Gastroesophageal sphincter (tissue), 4 donors: ENCODE measurements around the gene EEFSEC. TPM values are rescaled to one million over a fixed set of nuclear protein-coding genes. Genes with fewer than 3 reads are reported as not detected.

Source experiments
- ATAC-seq: fragments of 150-250 bp; one replicate; pipeline ENCODE4 v1.9.1; 2016; ENCODE audit warnings: mild to moderate bottlenecking, moderate library complexity
- H3K27ac ChIP-seq, 4 donors: fragments of 200-600 bp; sonication (generic) in 3 of 4; 1 replicate in 3 of 4; 2 replicates in 1 of 4; pipeline ENCODE4 v1.5.1; 2016 to 2019
- H3K27me3 ChIP-seq: fragments of 200-600 bp; sonication (generic); one replicate; pipeline ENCODE4 v1.5.1; 2019
- H3K36me3 ChIP-seq, 2 donors: fragments of 200-600 bp; sonication (generic); one replicate each; pipeline ENCODE4 v1.5.1; 2019; ENCODE audit warnings: control low read depth in 1 of 2
- H3K4me1 ChIP-seq, 3 donors: fragments of 200-600 bp; sonication (generic); 1 replicate in 2 of 3; 2 replicates in 1 of 3; pipeline ENCODE4 v1.5.1; 2016 to 2019; ENCODE audit warnings: control low read depth in 2 of 3
- H3K4me3 ChIP-seq, 2 donors: fragments of 200-600 bp; sonication (generic); one replicate each; pipeline ENCODE4 v1.5.1; 2019; ENCODE audit warnings: mild to moderate bottlenecking in 1 of 2, moderate library complexity in 1 of 2
- H3K9me3 ChIP-seq, 3 donors: fragments of 200-600 bp; sonication (generic); one replicate each; pipeline ENCODE4 v1.5.1; 2017 to 2019; ENCODE audit warnings: control low read depth in 2 of 3
- CTCF ChIP-seq, 4 experiments: fragments of 200-600 bp in 2 of 4; fragments of 450-650 bp in 2 of 4; sonication (generic) in 1 of 4; IDR thresholded peaks; one replicate each; pipeline ENCODE4 v1.5.1; 2017 to 2019; ENCODE audit warnings: antibody characterized with exemption in 4 of 4, mild to moderate bottlenecking in 2 of 4, moderate library complexity in 2 of 4
- EP300 ChIP-seq: sonication (generic); formaldehyde crosslinking; IDR thresholded peaks from one replicate; pipeline ENCODE4 v1.6.1; 2017; ENCODE audit warnings: antibody characterized with exemption, mild to moderate bottlenecking
- POLR2A ChIP-seq, 2 donors: fragments of 450-650 bp; IDR thresholded peaks; one replicate each; pipeline ENCODE4 v1.6.1; 2017; ENCODE audit warnings: antibody characterized with exemption in 2 of 2, mild to moderate bottlenecking in 2 of 2, moderate library complexity in 1 of 2
- POLR2AphosphoS5 ChIP-seq: sonication (generic); formaldehyde crosslinking; IDR thresholded peaks from one replicate; pipeline ENCODE4 v1.6.1; 2017; ENCODE audit warnings: antibody characterized with exemption
- WGBS, 2 donors: methylation state at CpG; one replicate each; pipeline ENCODE4 v1.1.5; 2018; ENCODE audit warnings: low coverage in 1 of 2; 5-methylcytosine and 5-hydroxymethylcytosine counted together
- total RNA-seq, 4 donors: library from RNA; depleted of rRNA; stranded (reverse); fragments of >200 nt; gene quantifications; one replicate each; pipeline ENCODE4 v1.1.0, GENCODE V29; 2016

Gene EEFSEC
- total RNA-seq, 4 donors from 2014 or later = 5.8 to 16.5 (median 11.4) TPM

- no CpG with 5 or more reads among the region's 10 CpGs for WGBS, 2 donors
- Histone ChIP-seq H3K36me3 (peaks cover 0 to 18% of the 10 kb centered on the region in 2 donors), H3K4me3 (no peak overlapping the region), H3K9me3 (no peaks in the 10 kb centered on the region), H3K27ac (no peak overlapping the region), H3K27me3 (no peaks in the 10 kb centered on the region), H3K4me1 (peaks cover 0 to 5% (median 0%) of the 10 kb centered on the region in 3 donors)
- TF ChIP-seq CTCF (IDR thresholded peaks at IDR 0.05) = no peak
- TF ChIP-seq POLR2AphosphoS5 = no peak
- no peak for TF ChIP-seq POLR2A (IDR thresholded peaks at IDR 0.05)
- no peak for TF ChIP-seq EP300
- no peak for ATAC-seq
These were observed 159.0 kb downstream of the EEFSEC start for GRCh38 chr3:128312271-128312670.

GRCh38 chr3:128313071-128313725 lies 159.9 kb downstream of the EEFSEC start:
- TF ChIP-seq EP300 = no peak
- TF ChIP-seq POLR2A (IDR thresholded peaks at IDR 0.05) = no peak
- no peak for TF ChIP-seq CTCF (IDR thresholded peaks at IDR 0.05)
- no peak for TF ChIP-seq POLR2AphosphoS5
- Histone ChIP-seq H3K9me3 (no peaks in the 10 kb centered on the region), H3K4me1 (peaks cover 0 to 5% (median 0%) of the 10 kb centered on the region in 3 donors), H3K27ac (no peak overlapping the region), H3K27me3 (no peaks in the 10 kb centered on the region), H3K36me3 (peaks cover 0 to 27% of the 10 kb centered on the region in 2 donors), H3K4me3 (no peak overlapping the region)
- ATAC-seq = no peak
- WGBS, 2 donors = no CpG with 5 or more reads among the region's 5 CpGs

GRCh38 chr3:128313935-128314334 lies 160.7 kb downstream of the EEFSEC start:
- no peak overlapping the region for H3K27ac ChIP-seq
- no peaks in the 10 kb centered on the region for H3K9me3 ChIP-seq
- TF ChIP-seq POLR2A (IDR thresholded peaks at IDR 0.05) (no peak), EP300 (no peak), CTCF (IDR thresholded peaks at IDR 0.05) (no peak), POLR2AphosphoS5 (no peak)
- ATAC-seq = no peak
- no peaks in the 10 kb centered on the region for H3K27me3 ChIP-seq
- H3K36me3 ChIP-seq = peaks cover 0 to 27% of the 10 kb centered on the region in 2 donors
- H3K4me1 ChIP-seq = peaks cover 0 to 5% (median 0%) of the 10 kb centered on the region in 3 donors
- H3K4me3 ChIP-seq = no peak overlapping the region
- 75 to 80% methylated on average over 2 of the region's 2 CpGs for WGBS, 2 donors

DNA sequence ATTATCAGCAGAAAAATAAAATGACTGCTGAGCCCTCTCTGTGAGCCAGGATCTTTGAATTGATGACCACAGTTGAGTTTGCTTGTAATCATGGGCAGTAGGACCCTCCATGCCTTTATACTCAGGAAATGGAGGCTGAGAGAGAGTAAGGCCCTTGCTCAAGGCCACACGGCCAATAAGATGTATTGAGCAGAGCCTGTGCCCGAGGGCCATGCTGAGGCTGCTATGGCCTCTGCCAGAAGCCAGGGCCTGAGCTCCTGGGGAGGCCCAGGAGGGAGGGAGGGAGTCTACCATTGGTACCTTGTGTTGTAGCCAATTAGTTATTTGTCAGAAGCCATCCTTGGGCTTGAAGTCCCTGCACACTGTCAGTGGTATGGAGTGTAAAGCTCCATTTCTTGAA lies 162.0 kb downstream of the EEFSEC start:
- no peak for ATAC-seq
- Histone ChIP-seq H3K27me3 (no peaks in the 10 kb centered on the region), H3K27ac (no peak overlapping the region), H3K4me3 (no peak overlapping the region), H3K9me3 (no peaks in the 10 kb centered on the region), H3K36me3 (peaks cover 0 to 33% of the 10 kb centered on the region in 2 donors), H3K4me1 (peaks cover 0 to 5% (median 0%) of the 10 kb centered on the region in 3 donors)
- TF ChIP-seq POLR2A (IDR thresholded peaks at IDR 0.05) (no peak), POLR2AphosphoS5 (no peak), CTCF (IDR thresholded peaks at IDR 0.05) (no peak), EP300 (no peak)
- 100% methylated on average over 2 of the region's 2 CpGs; no CpG with 5 or more reads in 1 of the 2 donors for WGBS, 2 donors

DNA sequence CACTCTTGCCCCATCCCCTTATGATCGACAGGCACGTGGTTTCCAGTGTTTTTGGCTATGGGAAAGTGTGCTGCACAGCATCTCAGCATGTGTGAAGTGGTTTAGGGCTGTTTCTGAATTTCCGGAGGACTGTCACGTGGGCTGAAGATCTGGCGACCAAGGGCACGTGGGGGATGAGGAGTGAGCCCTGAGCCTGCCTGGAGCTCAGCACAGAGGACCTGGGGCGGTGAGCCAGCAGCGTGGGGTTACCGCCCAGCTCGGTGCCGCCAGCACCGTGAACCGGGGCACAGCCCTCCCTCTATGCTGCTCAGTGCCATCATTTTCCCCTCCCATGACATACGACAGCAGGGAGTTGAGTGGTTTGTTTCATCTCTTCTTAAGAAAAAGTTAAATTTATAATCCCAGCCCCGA lies 163.2 kb downstream of the EEFSEC start:
- peaks cover 0 to 5% (median 0%) of the 10 kb centered on the region in 3 donors for H3K4me1 ChIP-seq
- ATAC-seq = no peak
- WGBS, 2 donors = 50 to 52% methylated on average over 3 to 15 of the region's 15 CpGs
- no peaks in the 10 kb centered on the region for H3K9me3 ChIP-seq
- H3K27ac ChIP-seq = no peak overlapping the region
- no peak overlapping the region for H3K4me3 ChIP-seq
- H3K27me3 ChIP-seq = no peaks in the 10 kb centered on the region
- TF ChIP-seq POLR2A (IDR thresholded peaks at IDR 0.05) (no peak), CTCF (IDR thresholded peaks at IDR 0.05) (no peak), EP300 (no peak), POLR2AphosphoS5 (no peak)
- peaks cover 0 to 33% of the 10 kb centered on the region in 2 donors for H3K36me3 ChIP-seq
